Measurements from ENCODE around the gene SYNJ1.
A peak's percentile ranks its signal among the peaks of the same experiment; 100 is the strongest.
"Not testable (repeated sequence)": the region's sequence is repeated elsewhere in the genome, so short reads cannot be mapped to it uniquely, and the experiment has no call there.

SYNJ1 gene

DNA sequence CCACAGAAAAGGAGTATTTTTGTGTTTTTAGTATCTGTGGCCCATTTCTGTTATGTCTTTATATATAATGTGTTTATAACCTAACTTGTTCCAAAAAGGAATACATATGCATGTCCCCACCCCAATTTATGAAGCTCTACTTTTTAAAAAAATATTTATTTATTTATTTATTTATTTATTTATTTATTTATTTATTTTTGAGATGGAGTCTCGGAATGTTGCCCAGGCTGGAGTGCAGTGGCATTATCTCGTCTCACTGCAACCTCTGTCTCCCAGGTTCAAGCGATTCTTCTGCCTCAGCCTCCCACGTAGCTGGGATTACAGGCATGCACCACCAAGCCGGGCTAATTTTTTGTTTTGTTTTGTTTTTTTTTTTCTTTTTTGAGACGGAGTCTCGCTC lies 32.3 kb downstream of the SYNJ1 start:
- DNase-seq (ENCODE audit: low spot score), result not testable (repeated sequence)

DNA sequence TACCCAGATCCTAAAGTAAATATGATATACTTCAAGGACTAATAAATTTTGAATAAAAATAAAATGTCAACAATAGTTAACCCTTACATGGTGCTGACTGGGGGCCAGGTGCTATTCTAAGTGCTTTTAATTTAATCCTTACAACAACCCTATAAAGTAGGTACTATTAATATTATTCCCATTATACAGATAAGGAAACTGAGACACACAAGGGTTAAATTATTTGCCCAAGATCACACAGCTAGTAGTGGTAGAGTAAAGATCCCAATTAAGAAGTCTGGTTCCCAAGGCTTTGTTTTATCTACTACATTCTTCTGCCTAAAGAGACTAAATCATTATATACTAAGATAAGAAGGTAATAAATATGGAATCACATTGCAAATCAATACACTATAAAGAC lies 34.2 kb downstream of the SYNJ1 start:
- no peak for DNase-seq (ENCODE audit: low spot score)

DNA sequence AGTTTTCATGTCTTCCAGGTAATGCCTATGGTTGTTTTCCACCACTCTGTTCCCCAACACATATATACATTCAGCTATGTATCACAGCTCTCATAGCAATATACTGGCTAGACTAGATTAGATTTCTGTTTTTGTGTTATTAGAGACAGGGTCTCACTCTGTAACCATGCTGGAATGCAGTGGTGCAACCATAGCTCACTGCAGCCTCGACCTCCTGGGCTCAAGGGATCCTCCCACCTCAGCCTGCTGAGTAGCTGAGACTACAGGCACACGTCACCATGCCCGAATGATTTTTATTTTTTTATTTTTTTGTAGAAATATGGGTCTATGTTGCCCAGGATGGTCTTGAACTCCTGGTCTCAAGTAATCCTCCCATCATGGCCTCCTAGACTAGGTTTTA lies 37.7 kb downstream of the SYNJ1 start:
- no peak for DNase-seq (ENCODE audit: low spot score)

DNA sequence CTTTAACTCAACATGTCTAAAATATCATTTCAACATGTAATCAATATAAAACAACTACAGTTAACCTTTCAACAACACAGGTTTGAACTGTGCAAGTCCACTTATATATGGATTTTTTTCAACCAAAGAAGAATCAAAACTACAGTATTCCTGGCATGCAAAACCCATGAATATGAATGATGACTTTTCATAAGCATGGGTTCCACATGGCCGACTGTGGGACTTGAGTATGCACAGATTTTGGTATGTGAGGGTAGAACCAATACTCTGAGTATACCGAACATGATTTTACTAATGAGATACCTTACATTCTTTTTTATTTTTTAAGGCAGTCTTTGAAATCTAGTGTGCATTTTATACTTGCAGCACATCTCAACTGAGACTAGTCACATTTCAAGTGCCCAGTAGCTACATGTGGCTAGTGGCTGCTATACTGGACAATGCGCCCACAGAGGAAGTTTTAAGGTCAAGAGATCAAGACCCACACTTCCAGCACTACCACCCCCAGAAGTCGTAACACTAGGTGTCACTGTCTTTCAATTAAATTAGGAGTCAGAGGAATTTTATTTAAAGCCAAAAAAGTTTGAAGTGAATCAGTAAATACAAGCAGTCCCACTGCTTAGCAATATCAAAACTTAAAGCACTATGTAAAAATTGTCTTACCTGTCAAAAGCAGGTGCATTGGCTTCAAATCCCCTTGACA lies 40.0 kb downstream of the SYNJ1 start:
- DNase-seq (ENCODE audit: low spot score), result no peak

DNA sequence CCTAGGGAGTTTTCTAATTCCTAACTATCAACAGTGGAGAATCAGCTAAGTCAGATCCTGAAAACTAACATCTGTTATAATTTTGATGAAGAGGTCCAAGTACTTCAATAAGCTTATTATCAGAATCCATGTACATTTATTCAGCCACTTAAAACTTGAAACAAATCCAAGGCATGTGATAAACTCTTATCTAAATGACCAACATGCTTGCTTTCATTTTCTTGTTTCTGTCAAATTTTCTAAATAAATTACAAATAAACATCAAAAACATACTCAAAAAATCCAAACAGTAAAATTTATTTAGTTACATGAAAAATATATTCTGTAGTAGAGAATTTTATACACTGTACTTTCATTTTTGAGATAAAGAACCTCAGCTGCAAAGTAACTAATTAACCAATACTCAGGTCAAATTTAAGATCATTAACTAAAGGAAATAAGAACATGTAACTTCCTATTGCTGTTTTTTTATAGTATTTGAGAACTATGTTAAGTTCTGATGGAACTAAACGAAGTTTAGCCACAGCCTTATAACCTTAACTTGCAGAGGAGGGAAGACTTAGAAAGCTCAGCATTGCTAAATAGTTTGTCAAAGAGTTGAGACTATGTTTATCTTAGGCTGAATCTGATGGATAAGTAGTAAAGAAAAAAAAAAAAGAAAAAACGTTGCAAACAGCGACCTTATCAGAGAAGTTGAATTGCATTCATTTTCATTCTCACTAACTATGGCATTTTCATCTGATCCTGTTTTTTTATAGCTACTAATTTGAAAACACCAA lies 44.9 kb downstream of the SYNJ1 start:
- peak; percentile 2 for DNase-seq (ENCODE audit: low spot score)

DNA sequence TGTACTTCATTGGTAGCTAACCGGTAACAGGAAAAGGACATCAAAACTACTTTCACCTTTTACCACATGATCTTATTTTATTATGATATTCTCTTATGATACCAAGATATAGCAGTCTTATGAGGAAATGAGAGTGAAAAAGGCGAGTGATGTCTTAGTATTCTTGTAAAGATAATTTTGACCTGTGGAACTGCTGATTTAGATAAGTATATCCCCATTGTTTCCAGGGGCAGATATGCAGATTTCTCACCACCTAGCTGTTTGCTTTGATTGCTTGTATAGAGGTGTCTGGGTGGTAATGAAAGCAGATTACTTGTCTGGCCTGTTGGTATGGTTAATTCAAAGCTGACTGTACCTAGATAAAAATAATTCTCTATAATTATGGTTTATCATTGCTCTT lies 53.1 kb downstream of the SYNJ1 start:
- DNase-seq (ENCODE audit: low spot score), result no peak

DNA sequence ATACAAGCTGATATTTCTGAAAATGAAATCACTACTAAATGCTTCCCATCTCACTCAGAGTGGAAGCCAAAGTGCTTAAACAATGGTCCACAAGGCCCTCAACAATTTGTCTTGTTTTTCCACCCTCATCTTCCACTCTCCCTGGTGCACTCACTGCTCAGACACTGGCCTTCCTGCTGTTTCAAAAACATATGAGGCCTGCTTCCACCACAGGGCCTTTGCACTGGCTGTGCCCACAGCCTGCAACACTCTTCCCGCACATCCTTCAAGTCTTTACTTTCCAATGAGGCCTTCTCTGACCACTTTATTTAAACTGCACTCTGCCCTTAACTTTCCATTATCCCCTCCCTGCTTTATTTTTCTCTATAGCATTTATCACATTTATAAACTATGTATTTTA lies 53.8 kb downstream of the SYNJ1 start:
- DNase-seq (ENCODE audit: low spot score), result no peak

DNA sequence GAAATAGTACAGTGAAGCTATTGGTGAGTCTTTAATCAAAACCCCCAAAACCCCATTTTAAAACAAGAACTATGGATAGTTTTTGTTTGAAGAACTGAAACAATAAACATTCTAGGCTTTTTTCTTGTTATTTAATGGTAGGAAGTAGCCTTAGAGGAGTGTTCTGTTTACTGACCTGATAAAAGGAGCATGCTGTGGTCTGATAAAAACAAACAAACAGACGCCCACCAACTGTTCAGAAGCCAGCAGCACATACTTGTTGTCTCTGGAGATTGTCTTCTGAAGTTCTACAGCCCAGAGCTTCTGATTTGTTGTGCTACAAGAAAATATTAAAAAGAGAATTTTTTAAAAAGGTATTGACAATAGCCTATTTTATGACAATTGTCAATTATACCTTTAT lies 61.6 kb downstream of the SYNJ1 start:
- DNase-seq (ENCODE audit: low spot score), result no peak

DNA sequence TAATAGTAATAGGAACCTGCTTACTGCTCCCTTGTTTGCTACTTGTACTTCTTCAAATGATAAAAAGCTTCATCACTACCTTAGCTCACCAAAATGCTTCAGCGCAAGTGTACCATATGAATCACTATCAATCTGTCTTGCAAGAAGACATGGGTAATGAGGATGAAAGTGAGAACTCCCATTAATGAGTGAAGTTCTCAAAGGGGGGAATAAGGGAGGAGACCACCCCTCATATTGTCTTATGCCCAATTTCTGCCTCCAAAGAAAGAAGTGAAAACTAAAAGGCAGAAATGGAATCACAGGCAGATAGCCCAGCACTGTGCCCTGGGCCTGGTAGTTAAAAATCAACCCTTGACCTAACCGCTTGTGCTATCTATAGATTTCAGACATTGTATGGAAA lies 63.7 kb downstream of the SYNJ1 start:
- DNase-seq (ENCODE audit: low spot score), result not testable (repeated sequence)

DNA sequence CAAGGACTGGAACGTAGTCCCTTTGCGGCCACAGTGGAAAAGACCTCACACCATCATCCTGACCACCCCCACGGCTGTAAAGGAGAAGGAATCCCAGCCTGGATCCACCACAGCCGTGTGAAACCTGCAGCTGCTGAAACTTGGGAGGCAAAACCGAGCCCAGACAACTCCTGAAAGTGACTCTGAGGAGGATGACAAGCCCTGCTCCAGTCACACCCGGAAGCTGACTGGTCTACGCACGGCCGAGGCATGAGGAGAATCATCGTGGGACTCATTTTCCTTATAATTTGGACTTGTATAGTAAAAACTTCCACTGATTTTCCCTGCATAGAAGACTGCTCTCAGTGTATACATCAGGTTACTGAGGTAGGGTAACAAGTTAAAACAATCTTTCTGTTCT lies 65.8 kb downstream of the SYNJ1 start:
- DNase-seq (ENCODE audit: low spot score), result not testable (repeated sequence)

DNA sequence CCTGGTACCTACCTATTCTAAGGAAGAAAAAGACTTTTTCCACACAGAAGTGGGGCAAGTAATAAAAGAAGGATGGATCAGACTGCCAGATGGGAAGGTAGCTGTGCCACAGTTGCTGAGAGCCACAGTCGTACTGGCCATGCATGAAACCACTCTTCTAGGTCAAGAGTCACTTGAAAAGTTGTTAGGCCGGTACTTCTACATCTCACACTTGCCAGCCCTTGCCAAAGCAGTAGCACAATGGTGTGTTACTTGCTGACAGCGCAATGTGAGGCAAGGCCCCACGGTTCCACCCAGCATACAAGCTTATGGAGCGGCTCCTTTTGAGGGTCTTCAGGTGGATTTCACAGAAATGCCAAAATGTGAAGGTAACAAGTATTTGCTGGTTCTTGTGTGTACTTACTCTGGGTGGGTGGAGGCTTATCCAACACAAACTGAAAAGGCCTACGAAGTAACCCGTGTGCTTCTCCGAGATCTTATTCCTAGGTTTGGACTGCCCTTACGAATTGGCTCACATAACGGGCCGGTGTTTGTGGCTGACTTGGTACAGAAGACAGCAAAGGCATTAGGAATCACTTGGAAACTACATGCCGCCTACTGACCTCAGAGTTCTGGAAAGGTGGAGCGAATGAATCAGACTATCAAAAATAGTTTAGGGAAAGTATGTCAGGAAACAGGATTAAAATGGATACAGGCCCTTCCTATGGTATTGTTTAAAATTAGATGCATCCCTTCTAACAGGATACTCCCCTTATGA lies 66.6 kb downstream of the SYNJ1 start:
- not testable (repeated sequence) for DNase-seq (ENCODE audit: low spot score)

DNA sequence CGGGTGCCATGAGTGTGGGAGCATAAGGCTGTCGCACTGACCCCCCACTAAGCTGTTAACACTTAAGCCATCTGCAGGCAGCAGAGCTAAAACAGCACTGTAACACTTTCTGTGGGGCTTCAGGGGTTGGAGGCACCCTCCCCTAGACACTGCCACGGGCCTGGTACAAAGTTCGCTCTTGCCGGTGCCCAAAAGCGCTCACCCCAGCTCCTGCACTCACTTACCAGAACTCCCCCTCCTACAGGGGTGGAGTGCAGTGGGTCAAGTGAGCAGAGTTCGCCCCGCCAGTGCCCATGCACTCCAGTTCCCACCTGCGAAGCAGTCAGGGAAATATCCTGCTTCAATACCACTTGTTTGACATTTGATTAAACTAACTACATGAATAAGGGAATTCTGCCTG lies 69.3 kb downstream of the SYNJ1 start:
- no peak for DNase-seq (ENCODE audit: low spot score)

DNA sequence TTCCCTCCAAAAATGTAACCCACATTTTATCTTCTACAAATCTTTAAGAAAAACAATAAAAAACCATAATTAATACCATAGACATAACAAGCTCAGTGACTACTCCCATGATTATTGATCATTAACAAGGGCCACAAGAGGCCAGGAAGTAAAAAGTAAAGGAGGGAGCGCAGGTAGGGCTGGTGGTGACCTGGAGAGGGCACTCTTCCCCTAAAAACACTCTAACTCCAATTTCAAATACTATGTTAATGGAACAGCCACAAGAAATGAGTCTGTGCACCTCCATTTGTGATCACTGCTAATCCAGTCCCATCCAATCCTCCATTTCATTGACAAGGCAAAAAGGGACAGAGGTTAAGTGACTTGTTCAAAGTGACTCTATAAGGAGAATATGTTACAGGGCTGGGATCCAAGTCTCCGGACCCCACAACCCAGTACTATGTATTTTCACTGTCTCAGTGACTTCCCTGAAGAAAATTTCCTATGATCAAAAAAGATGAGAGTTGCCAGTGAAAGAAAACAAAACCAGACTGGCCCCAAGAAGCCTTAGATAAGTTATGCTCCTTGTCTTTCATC lies 74.4 kb downstream of the SYNJ1 start:
- DNase-seq (ENCODE audit: low spot score), result peak; percentile 34

DNA sequence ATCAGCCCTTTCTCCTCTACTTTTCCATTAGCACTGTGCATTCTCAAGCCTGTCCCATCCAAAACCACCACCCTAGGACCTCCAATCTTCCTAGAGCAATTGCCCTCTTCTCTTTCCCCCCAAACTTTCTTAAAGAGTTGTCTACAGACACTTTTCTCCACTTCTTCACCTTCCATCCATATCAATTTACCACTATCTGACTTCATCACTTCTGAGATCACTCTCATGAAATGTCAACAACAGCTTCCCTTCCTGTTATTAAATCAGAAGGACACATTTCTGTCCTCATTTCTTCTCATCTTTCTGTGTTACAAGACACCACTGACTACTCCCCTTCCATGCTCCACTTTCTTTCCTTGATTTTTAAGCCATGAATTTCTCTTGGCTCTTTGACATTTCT lies 79.6 kb downstream of the SYNJ1 start:
- no peak for DNase-seq (ENCODE audit: low spot score)

DNA sequence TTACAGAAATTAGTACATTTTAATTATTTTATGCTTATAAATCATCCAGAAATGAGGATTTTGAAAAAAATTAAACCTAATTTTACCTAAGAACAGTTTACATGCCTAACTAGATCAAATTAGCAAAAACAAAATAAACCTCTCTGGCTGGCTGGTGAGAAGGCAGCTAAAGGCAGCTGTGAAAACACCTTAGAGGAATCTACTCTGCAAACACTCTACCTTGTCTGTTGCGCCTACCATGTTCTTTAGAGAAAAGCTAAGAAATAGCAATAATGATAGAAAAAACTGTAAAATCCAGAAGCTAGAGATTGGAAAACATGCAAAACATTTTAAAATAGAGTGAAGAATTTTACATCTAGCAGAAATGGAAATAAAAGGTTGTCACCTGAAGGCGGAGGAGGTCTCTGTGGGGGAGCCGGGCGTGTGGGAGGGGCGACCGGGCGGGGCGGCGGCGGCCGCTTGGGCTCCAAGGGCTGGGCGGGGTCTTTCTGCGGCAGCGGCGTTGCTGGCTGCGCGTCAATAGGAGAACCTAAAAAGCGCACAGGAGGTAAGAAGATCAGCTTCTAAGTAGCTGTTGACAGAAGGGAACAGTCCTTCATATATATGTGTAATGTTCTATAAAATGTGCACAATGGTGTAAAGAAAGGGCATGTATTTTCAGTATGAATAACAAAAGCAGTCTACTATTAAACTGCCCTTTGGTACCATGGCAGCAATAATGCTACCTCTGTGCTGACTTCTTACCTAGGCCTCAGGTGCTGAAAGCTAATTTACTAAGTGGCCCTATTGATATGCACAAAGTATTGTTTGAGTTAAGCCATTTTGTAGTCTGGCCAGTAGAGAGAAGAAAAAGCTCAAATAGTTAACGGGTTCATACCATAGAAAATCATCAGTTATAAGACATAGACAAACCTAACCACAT lies 82.3 kb downstream of the SYNJ1 start:
- DNase-seq (ENCODE audit: low spot score), result no peak

DNA sequence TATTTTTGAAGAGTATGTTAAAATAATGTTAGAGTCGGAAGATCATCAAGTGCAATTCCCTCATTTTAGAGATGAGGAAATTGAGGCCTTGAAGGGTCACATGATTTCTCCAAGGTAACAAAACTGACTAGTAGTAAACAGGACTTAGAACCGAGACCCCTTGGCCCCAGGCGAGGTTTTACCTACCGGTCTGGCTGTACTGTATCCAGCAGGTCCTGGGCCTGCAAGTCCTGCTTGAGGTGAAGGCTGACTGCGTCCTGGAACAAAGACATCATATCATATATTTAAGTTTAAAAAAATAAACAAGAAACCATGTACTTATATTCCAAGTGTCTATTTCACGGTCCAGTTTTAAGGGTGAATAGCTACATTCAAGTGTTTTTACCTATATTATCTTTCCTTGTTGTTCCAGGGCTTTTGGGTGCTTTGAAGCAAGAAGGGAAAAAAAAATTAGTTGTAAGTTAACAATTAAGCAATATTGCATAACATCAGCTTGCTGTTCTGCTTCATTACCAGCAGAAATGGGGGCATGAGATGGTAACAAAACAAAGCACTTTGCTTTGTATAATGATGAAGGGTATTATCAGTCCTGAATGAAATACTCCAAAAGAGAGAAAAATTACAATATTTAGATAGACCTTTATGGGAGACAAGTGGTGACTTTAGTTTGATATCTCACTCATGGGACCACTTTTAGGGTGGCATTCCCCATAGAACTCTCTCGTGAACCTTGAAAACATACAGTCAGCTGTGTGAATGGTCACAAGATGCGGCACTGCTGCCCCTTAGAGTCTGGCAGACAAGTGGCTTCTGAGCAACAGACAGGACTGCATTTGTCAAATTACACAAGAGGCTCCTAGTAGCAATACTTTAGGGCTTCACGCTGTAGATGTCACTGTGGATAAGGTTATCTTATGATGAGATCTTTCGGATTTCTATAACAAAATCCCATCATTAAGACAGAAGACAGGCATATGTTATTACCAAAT lies 85.8 kb downstream of the SYNJ1 start:
- no peak for DNase-seq (ENCODE audit: low spot score)

DNA sequence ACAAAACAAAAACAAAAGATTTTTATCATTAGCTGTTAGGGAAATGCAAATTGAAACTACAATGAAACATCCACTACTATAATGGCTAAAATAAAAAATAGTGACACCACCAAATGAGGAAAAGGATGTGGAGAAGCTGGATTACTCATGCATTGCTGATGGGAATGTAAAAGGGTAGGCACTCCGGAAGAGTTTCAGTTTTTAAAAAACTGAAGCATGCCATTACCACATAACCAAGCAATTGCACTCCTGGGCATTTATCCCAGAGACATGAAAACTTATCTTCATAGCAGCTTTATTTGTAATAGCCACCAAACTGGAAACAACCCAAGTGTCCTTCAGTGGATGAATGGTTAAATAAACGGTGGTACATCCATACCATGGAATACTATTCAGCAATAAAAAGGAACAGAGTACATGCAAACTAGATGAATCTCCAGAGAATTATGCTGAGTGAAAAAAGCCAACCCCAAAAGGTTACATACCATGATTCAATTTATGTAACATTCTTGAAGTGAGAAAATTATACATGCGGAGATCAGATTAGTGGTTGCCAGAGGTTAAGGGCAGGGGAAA lies 101.1 kb downstream of the SYNJ1 start:
- no peak for DNase-seq (ENCODE audit: low spot score)

DNA sequence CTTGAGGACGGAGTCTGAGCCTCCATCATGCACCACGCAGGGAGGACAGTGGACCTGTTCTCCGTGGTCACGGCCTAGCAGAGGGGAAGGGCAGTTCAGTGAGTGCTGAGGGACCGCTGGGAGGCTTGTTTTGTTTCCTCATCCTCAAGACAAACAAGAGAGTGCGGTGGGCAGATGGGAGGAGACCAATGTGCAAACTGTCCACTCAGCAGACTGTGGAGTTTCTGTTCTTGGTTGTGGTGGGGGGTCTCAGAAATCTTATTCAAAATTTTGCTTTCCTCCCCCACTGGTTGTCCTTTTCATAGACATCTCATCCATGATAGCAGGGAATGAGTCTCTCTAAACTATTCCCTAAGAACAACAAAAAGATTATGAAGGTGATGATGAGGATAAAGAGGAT lies 109.6 kb downstream of the SYNJ1 start:
- not testable (repeated sequence) for DNase-seq (ENCODE audit: low spot score)

DNA sequence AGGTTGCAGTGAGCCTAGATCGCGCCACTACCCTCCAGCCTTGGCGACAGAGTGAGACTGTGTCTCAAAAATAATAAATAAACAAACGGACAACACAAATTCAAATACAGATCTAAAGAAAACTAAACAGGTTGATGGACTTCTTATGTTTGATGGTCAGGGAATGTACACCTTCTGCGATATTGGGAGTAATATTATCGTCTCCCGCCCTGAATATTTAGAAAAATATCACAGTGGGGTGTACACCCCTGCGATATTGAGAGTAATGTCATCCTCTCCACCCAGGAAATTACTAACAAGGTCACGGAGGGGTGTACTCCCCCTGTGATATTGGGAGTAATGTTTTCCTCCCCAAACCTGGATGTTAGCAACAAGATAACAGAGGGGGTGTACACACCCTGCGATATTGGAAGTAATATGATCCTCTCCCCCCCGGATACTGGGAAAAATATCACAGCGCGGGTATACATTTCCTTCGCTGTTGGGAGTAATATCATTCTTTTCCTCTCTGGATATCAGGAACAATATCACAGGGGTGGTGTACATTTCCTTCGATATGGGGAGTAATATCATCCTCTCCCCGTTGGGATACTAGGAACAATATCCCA lies 114.3 kb downstream of the SYNJ1 start:
- DNase-seq (ENCODE audit: low spot score), result no peak

DNA sequence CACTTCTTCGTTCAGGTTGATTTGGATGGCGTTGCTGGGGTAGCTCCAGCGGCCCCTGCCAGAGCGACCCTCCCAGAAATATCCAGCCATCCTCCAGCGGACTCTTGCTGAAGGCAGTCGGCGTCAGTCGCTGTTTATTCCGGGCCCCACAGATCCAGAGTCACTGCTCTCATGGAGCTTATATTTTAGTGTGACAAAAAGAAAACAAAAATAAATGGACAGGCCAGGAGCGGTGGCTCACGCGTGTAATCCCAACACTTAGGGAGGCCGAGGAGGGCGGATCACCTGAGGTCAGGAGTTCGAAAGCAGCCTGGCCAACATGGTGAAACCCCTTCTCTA lies 114.8 kb downstream of the SYNJ1 start:
- DNase-seq (ENCODE audit: low spot score), result no peak
